A673 (cell line): ENCODE data around the gene PFKFB3.

Experiments
- EZH2 ChIP-seq: fragments of 200-600 bp; sonication (generic); IDR thresholded peaks from 2 replicates; pipeline ENCODE4 v1.6.1; 2017; ENCODE audit warnings: borderline replicate concordance, low read depth, mild to moderate bottlenecking, mixed read lengths, antibody characterized with exemption, low read length; ENCODE audit not compliant: poor library complexity, severe bottlenecking
- TF ChIP-seq, protein P1 (sequence below): fragments of 300-800, 200-600 bp; sonication (generic); conservative IDR thresholded peaks from 2 replicates; pipeline ENCODE4 v1.5.1; 2017; ENCODE audit warnings: low read depth, mild to moderate bottlenecking, antibody characterized with exemption, low read length, moderate library complexity, mixed read lengths

DNA sequence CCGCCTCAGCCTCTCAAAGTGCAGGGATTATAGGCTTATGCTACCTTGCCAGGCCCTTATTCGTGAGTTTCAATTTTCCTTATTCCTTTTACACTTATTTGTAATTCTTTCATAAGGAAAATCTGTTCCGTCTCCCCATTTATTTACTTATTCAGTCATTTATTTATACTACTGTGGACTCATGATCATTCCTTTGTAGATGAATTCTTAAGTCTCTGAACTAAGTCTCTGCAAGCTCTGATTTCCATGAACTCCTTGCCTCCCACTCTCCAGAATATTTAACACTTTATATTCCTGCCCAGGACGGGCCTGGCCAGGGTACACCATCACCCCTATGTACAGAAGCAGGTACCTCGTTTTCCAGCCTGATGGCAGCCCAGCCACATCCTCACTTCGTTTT lies 39.4 kb downstream of the PFKFB3 start:
- TF ChIP-seq, protein P1, sequence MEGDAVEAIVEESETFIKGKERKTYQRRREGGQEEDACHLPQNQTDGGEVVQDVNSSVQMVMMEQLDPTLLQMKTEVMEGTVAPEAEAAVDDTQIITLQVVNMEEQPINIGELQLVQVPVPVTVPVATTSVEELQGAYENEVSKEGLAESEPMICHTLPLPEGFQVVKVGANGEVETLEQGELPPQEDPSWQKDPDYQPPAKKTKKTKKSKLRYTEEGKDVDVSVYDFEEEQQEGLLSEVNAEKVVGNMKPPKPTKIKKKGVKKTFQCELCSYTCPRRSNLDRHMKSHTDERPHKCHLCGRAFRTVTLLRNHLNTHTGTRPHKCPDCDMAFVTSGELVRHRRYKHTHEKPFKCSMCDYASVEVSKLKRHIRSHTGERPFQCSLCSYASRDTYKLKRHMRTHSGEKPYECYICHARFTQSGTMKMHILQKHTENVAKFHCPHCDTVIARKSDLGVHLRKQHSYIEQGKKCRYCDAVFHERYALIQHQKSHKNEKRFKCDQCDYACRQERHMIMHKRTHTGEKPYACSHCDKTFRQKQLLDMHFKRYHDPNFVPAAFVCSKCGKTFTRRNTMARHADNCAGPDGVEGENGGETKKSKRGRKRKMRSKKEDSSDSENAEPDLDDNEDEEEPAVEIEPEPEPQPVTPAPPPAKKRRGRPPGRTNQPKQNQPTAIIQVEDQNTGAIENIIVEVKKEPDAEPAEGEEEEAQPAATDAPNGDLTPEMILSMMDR, result no peak
- no peak for TF ChIP-seq EZH2
